GM13977 (cell line): Measurements from ENCODE around the gene SYT1.

Experiments
- DNase-seq: peaks from one replicate; pipeline ENCODE4 v3.0.0; 2012; ENCODE audit warnings: low spot score
- in situ Hi-C: fragments of 300-500 bp; cut with MboI; formaldehyde crosslinking; loops from one replicate; pipeline ENCODE4 v1.12.0; 2022; ENCODE audit warnings: low sequenced_read_pairs, low pct_unique_long_range_greater_than_20kb, mixed read lengths, inconsistent platforms; ENCODE audit not compliant: unreplicated experiment
- TF ChIP-seq, protein P1 (sequence below): IDR thresholded peaks from 2 replicates; pipeline ENCODE4 v1.5.1; 2012; ENCODE audit warnings: mild to moderate bottlenecking, control low read depth; ENCODE audit not compliant: insufficient read depth; ENCODE audit errors: extremely low read depth, missing control alignments

SYT1 gene

DNA sequence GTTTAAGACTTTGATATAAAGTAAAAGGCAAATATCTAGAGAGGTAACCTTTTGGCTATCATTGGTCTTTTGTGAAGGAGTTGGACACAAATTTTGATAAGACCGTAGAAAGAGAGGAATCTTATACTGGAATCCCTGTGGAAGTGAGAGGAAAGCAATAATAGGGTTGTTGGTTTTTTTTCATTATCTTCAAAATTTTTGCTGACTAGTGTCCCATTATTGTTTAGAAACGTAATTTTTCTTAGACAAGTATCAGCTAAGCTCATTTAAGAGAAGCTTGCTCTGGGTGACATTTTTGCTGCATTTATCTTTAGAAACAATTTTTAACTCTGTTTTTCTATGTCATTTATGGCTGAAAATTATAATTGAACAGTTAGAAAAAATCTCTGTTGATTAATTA is 300.3 kb downstream of the SYT1 start:
- TF ChIP-seq, protein P1, sequence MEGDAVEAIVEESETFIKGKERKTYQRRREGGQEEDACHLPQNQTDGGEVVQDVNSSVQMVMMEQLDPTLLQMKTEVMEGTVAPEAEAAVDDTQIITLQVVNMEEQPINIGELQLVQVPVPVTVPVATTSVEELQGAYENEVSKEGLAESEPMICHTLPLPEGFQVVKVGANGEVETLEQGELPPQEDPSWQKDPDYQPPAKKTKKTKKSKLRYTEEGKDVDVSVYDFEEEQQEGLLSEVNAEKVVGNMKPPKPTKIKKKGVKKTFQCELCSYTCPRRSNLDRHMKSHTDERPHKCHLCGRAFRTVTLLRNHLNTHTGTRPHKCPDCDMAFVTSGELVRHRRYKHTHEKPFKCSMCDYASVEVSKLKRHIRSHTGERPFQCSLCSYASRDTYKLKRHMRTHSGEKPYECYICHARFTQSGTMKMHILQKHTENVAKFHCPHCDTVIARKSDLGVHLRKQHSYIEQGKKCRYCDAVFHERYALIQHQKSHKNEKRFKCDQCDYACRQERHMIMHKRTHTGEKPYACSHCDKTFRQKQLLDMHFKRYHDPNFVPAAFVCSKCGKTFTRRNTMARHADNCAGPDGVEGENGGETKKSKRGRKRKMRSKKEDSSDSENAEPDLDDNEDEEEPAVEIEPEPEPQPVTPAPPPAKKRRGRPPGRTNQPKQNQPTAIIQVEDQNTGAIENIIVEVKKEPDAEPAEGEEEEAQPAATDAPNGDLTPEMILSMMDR = no peak
- in situ Hi-C loops = no loop called here
- DNase-seq = no peak

DNA sequence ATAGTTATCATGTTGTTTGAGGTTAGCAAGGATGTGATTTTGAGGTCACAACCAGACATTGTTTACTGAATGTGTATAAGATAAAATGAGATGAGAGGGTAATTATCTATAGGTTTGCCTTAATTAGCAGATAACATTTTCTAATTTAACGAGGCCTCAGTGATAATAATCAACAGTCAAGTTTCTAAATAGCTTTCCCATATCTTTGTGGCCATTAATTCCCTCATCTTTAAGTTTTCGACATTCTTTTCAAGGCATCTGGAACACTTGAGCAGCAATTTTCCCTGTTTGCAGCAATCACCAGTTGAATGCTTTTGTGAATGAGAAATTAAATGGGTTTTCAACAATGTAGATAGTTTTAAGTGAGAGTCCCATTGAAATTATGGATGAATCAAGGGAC is 304.1 kb downstream of the SYT1 start:
- no peak for DNase-seq
- in situ Hi-C loops = no loop called here
- TF ChIP-seq, protein P1 = no peak

DNA sequence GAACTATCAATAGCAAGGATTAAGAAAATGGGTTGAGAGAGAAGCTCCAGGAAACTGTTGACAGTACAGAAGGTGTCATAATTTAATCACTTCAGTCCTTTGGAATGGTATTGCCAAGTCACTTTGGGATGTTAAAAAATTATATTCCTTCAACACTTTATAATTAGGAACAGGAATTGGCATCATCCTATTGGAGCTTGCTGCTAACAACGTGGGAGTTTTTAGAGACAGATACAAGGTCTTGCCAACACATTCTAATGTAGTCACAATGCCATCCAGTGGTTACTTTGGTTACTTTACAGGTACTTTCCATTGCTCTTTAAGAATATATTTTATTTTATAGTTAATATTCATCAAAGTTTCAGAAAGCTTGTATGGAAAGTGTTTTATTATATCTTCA is 310.1 kb downstream of the SYT1 start:
- DNase-seq = no peak
- in situ Hi-C loops = no loop called here
- TF ChIP-seq, protein P1 = peak; percentile 35

DNA sequence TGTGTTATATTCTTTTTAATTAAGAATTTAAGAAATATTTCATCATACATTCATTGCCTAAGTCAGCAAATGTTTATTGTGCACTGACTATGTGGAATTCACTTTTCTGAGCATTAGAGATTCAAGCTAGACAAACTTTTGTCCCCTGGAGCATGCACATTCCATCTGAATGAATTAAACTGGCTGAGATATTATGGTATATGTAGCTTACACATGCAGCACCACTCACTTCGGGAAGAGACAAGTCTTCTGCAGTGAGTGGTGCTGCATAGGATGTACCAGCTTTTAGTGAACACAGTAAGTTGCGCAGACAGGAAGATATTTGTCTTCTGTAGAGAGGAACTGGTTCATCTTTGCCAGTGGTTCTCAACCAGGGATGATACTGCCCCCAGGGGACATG is 318.4 kb downstream of the SYT1 start:
- no peak for DNase-seq
- in situ Hi-C loops = no loop called here
- TF ChIP-seq, protein P1 = no peak

DNA sequence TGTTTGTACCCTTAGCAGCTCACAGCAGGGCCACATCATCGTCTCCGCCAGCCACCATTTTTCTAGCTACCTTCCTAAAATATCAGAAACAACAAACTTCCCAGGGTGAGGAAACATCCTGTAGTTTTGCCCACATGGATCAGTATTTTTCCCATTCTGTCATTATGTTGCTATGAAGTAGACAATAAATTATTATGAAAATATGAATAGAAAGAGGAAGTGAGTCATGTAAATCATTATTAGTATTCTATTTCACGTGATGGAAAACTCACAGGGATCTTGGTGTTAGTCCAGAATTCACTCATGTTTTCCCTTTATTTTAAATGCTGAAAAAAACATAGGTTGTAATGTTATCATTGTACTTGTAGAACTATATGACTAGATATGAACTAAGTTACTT is 319.4 kb downstream of the SYT1 start:
- in situ Hi-C loops = no loop called here
- TF ChIP-seq, protein P1 = no peak
- no peak for DNase-seq

DNA sequence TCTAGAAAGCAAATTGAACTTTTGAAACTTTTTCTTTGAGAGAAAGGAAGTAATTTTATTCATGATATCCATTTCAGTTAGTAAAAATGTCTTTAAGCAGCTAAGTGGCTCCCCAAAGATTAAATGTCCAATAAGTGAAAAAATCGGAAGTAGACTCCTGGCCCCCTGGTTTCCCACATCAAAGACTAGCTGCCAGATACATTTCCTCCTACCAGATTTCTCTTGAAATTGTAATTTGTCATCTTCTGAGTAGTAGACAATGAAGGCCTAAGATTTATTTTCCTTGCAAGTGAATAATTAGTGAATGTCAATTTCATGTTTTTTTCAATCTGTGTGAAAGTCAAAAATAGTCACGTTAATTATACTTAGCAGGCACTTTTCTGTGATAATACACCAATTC is 321.9 kb downstream of the SYT1 start:
- in situ Hi-C loops = no loop called here
- TF ChIP-seq, protein P1 = no peak
- no peak for DNase-seq

DNA sequence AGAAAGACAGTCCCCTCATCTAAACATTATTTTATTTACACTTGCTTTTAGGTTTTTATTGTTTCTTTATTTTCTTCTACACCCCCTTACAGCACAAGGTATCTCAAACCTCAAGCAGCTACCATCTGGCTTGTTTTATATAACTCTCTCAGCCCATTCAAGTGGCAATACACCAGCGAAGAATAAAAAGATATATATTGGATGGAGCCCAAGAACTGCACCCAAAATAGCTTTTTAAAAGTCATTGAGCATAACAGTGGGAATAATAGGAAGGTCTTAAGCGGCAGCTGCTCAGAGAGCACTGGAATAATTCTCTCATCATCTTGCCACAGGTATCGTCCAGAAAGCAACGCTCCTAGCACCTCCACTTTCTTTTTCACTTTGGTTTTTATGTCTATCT is 322.5 kb downstream of the SYT1 start:
- in situ Hi-C loops = no loop called here
- DNase-seq = no peak
- TF ChIP-seq, protein P1 = no peak
